NCI-H82 treated with DMSO at 0.1 percent for 48 hours (cell line): ENCODE results near the gene EPN2.
"Not testable (repeated sequence)": the region's sequence is repeated elsewhere in the genome, so short reads cannot be mapped to it uniquely, and the experiment has no call there.

ENCODE experiments used
- DNase-seq: peaks from one replicate; lab custom pipeline; 2025; ENCODE audit not compliant: unreplicated experiment; lab: John Stamatoyannopoulos, UW

EPN2 gene

DNA sequence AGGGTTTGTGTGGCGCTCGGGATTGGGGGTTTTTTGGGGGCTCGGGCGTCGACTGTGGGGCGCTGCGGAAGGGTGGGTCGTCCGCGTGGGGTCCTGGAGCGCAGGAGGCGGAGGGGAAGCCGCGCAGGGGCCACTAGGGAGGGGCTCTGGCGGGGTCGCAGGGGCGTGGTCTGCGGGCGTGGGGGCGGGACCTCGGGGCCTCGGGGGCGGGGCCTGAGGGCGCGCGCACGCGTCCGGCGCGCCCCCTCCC is at the start of gene EPN2:
Gene EPN2 (plus strand): TSS at position 228 of the 250 bp plus-strand sequence. CDS start 45,754 bp downstream, outside the sequence.
- not testable (repeated sequence) for DNase-seq

GRCh38 chr17:19187883-19188869 is 49.0 kb upstream of the EPN2 start:
- DNase-seq, result not testable (repeated sequence)

GRCh38 chr17:19188870-19189708 is 48.1 kb upstream of the EPN2 start:
- not testable (repeated sequence) for DNase-seq

DNA sequence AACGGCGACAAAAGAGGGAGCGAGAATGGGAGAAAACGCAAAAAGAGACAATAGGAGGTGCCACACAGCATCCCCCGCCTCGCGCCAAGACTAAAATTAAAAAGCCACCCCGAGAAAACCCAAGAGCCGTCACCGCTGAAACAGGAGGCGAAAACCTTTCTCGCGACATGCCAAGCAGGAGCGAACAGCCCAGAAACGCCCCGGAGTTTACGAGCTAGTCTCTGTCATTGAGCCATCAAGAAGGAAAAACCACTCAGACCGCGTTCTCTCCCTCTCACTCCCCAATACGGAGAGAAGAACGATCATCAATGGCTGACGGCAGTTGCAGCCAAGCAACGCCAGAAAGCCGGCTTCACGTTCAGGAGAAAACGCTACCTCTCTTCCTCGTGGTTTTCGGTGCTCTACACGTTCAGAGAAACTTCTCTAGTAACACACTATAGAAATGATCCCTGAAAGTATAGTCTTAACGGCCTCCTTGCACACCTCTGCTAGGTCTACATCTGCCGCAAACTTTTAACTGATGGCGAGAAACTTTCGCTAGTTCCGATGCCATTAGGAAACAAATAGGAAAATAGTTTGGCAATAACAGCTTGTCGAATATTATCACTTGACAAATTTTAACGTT is 47.3 kb upstream of the EPN2 start:
- DNase-seq, result not testable (repeated sequence)

- not testable (repeated sequence) for DNase-seq
Observed at GRCh38 chr17:19196382-19197204, 40.6 kb upstream of the EPN2 start.

GRCh38 chr17:19202448-19202847 is 34.7 kb upstream of the EPN2 start:
- DNase-seq, result not testable (repeated sequence)

- not testable (repeated sequence) for DNase-seq
Observed at GRCh38 chr17:19203429-19203828, 33.7 kb upstream of the EPN2 start.

DNA sequence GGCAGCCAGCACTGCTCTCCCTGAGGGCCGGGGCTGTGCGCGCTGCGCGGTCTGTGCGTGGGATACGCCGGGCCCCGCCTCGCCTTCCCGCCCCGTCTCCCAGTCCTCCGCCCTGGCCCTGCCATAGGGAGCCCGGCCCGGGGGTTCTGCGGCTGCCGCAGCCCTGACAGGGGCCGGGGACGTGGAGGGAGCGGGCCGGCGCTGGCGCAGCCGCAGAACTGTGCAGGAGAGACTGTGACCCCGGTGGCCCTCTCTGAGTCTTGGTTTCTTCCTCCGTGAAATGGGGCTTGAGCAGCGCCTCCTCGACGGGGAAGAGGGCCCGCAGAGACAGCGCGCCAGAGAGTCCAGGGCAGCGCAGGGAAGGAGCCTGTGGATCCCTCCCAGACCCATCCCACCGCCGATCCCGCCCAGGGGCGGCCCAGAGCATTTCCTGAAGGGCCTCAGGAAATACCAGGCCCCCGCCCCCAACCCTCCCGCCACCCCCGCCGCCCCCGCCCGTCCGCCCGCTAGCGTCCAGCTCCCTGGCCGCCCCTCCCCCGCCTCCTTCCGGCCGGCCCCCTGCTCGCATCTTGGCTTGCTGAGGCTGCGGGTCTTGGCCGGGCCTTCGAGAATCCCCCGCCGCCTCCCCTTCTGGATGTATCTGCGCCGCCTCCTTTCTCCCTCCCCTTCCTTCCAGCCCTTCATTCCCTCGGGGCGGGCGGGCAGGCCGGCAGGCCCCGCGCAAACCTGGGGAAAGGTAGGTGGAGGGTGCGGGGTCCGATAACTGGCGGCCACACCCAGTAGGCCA is 21.9 kb upstream of the EPN2 start:
- DNase-seq, result not testable (repeated sequence)

- not testable (repeated sequence) for DNase-seq
Observed at GRCh38 chr17:19216148-19216926, 20.8 kb upstream of the EPN2 start.

DNA sequence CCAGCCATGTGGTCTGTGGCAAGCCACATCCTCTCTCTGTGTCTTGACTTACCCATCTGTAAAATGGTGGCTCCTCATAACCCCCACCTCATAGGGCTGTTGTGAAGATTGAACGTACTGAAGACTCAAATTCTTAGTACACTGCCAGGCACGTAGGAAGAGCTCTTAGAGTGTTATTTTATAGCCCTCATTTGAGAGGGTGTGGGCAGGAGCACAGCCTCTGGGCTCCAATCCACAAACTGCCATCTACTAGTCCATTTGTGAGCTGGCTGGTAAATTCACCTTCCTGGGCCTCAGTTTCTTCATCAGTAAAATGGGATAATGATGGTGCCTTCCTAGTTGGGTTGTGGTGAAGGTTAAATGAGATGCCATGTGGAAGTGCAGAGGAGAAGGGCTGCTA is 18.3 kb upstream of the EPN2 start:
- not testable (repeated sequence) for DNase-seq

- DNase-seq, result not testable (repeated sequence)
Observed at GRCh38 chr17:19219384-19219783, 17.8 kb upstream of the EPN2 start.

DNA sequence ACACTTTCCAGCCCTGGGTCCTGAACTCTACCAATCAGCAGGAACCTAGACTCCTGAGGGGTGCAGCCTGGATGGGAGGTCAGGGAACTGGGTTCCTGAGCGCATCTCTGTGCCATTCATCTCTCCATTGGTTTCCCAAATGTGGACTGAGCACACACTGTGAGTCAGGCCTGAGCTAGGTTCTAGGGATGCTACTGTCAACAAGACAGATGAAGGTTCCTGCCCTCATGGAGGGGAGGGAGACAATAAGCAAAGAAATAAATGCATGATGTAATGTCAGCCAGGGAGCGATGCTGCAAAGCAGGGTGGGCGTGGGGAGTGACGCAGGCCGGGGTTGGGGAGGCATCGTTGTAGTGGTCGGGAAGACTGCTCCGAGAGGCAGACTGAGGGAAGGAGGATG is 17.0 kb upstream of the EPN2 start:
- DNase-seq, result not testable (repeated sequence)

DNA sequence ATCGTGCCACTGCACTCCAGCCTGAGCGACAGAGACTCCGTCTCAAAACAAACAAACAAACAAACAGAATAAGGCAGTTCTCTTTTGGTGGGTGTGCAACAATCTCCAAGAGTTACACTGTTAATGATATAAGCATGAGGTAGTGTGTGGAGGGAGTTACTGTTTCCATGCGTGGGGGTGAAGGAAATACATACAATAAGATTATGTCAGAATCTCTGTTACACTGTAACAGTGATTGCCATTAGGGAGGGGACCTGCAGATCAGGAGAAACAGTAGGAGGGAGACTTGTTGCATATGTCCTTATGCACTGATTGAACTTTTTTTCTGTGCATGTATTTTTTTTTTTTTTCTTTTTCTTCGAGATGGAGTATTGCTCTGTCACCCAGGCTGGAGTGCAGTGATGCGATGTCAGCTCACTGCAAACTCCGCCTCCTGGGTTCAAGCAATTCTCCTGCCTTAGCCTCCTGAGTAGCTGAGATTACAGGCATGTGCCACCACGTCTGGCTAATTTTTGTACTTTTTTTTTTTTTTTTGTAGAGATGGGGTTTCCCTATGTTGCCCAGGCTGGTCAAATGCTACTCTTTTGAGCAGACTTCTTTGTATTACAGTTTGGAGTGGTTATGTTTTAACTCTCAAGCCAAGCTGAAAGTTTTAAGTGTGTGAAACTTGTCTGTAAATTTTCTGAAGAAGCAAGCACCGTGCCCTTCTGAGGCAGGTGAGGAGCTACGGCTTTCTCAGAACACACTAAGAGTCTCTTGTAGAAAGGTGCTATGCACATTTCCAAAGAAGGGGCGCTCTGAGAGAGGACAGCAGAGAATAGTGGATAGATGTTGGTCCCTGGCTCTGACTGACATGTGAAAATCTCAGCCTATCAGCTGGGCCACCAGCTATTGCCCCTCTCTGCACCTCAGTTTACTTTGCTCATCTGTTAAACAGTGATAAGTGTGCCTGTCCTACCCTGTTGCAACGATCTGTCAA is 10.3 kb upstream of the EPN2 start:
- DNase-seq, result not testable (repeated sequence)

- DNase-seq, result not testable (repeated sequence)
Observed at GRCh38 chr17:19234676-19235075, 2.5 kb upstream of the EPN2 start.

DNA sequence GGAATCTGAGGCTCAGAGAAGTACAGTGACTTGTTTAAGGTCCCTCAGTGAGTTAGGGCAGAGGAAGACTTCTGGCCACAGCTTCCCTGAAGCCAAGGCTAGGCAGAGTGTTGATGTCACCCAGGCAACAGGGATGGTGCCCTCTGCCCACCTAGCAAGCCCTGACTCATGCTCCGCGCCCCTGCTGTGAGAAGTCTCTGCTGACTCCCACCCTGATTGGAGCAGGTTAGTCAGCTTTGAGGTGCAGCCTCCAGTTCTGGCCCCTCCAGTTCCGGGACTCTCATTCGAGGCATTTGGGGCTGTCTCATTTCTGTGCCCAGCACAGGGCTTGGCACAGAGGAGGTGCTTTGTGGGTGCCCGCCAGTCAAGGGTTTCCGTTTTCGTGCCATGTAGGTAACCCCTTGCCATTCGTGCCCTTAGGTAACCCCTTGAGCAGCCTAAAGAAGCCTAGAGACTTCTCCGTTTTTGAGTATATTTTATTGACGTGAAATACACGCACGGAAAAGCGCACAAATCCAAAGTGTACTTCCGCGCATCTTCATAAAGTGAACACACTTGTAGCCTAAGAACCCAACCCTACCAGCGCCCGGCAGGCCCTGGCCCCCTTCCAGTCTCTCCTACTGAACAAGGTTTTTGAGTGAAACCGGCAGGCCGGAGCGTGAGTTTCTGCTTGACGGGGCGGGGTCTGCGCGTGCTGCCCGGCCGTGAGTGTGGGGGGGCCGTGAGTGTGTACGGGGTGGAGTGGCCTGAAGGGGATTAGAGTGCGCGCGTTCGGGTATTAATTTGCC is 621 bp upstream of the EPN2 start:
- not testable (repeated sequence) for DNase-seq

DNA sequence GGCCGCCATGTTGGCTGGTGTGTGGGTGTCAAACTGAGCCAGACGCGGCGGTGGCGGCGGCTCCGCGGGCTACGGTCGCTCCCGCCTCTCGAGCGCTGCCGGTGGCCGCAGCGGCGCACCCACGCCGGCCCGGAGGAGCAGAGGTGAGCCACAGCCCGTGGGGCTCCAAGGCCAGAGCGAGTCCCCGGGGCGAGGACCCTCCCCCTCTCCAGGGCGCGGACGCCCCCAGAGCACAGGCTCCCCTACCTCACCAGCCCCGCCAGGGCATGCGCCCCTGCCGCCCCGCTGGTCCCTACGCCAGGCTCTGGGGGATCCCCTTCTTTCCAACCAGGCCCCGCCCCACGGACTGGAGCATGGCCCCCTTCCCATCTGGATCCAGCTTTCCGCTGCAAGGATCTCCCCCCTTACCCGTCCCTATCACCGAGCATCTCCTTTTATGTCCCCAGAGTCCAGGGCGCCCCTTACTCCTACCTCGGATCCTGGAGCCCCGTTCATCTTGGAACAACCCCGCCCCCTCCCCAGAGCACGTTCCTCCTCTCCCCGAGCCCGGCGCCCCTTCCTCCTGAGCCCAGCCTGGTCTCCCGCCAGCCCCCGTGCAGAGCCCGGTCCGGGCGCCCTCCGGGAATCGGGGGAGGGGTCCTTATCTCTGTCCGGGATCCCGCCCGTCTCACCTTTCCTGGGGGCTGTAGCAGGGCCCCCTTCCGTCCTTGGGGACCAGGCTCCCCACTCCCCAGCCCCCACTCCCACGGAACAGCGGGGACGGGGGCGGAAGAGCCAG is 412 bp downstream of the EPN2 start:
- no peak for DNase-seq
